NT2/D1 (cell line): ENCODE data around the gene TOX2.

Experiments
- DNase-seq: peaks from one replicate; pipeline ENCODE4 v3.0.0-alpha.2; 2011; ENCODE audit warnings: low read depth, low spot score
- H3K27me3 ChIP-seq: 2 replicates; pipeline ENCODE4 v1.6.0; 2011; ENCODE audit warnings: mild to moderate bottlenecking; ENCODE audit not compliant: insufficient read length, insufficient read depth
- H3K36me3 ChIP-seq: 2 replicates; pipeline ENCODE4 v1.6.1; 2011; ENCODE audit warnings: mild to moderate bottlenecking, low read length, mixed read lengths; ENCODE audit not compliant: insufficient read depth, insufficient read length
- H3K4me1 ChIP-seq: 2 replicates; pipeline ENCODE4 v1.5.1; 2011; ENCODE audit not compliant: insufficient read depth, insufficient read length
- H3K4me3 ChIP-seq: 2 replicates; pipeline ENCODE4 v1.5.1; 2011; ENCODE audit warnings: low read depth; ENCODE audit not compliant: insufficient read length
- H3K9ac ChIP-seq: 2 replicates; pipeline ENCODE4 v1.6.0; 2011; ENCODE audit warnings: low read depth; ENCODE audit not compliant: insufficient read length
- H3K9me3 ChIP-seq: 2 replicates; pipeline ENCODE4 v1.5.1; 2011; ENCODE audit warnings: mild to moderate bottlenecking, low read length; ENCODE audit not compliant: insufficient read depth
- SUZ12 ChIP-seq: IDR thresholded peaks from 2 replicates; pipeline ENCODE4 v1.6.1; 2011; ENCODE audit not compliant: insufficient read length, insufficient read depth; ENCODE audit errors: extremely low read depth
- YY1 ChIP-seq: IDR thresholded peaks from 2 replicates; pipeline ENCODE4 v1.6.1; 2011; ENCODE audit not compliant: insufficient read length, insufficient read depth
- ZNF274 ChIP-seq: IDR thresholded peaks from 2 replicates; pipeline ENCODE4 v1.6.1; 2011; ENCODE audit warnings: mild to moderate bottlenecking, low read depth, low read length

The TOX2 gene

GRCh38 chr20:44089987-44090674, 175.5 kb downstream of the TOX2 start:
- no peaks in the 10 kb centered on the region for H3K27me3 ChIP-seq
- TF ChIP-seq YY1 (no peak), SUZ12 (no peak), ZNF274 (no peak)
- H3K9me3 ChIP-seq: no peaks in the 10 kb centered on the region
- H3K36me3 ChIP-seq: no peaks in the 10 kb centered on the region
- no peak overlapping the region for H3K9ac ChIP-seq
- no peak for DNase-seq
- H3K4me3 ChIP-seq: no peak overlapping the region
- H3K4me1 ChIP-seq: peaks cover 2% of the 10 kb centered on the region

DNA sequence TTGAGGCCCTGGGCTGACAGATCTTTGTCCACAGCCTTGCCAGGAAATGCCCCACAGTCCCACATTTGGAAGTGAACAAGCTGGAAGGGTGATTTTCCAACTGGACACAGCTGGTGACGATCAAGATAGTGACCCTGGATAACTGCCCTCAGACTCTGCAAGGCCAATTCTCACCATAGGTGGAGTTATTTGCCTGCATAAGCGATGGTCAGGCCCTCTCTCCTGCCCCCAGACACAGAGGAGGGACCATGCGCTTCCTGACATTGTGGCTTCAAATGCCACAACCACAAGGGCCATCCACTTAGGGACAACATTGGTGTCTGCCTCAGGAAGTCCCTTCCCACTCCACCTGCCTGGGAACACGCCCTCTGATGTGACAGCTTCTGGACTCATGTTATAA, 176.4 kb downstream of the TOX2 start:
- no peaks in the 10 kb centered on the region for H3K27me3 ChIP-seq
- no peak for TF ChIP-seq ZNF274
- no peak for TF ChIP-seq SUZ12
- TF ChIP-seq YY1: no peak
- no peaks in the 10 kb centered on the region for H3K36me3 ChIP-seq
- H3K4me3 ChIP-seq: no peak overlapping the region
- H3K9me3 ChIP-seq: no peaks in the 10 kb centered on the region
- DNase-seq: no peak
- H3K4me1 ChIP-seq: peaks cover 2% of the 10 kb centered on the region
- H3K9ac ChIP-seq: no peak overlapping the region

DNA sequence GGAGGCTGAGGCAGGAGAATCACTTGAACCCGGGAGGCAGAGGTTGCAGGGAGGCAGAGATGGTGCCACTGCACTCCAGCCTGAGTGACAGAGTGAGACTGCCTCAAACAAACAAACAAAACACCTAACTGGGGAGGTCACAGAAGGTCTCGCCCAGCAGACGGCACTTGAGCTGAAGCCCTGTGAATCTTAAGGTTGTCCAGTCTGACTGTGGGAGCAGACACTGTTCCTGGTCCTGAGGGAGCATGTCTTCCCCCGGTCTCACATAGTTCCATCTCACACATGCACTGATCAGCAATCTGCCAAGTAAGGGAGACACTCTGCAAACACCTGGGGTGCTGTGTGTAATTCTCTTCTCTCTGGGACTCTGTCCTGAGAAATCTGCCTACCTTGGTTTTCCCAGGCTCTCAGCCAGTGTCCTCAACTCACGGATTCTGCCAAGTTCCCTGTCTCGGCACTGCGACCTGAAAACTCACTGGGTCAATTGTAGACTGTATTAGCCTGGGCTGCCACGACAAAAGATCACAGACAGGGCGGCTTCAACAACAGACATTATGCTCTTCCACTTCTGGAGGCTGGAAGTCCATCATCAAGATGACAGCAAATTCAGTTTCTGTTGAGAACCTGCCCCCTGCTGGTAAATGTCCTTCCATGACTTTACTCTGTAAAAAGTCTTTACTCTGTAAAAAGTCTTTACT, 178.0 kb downstream of the TOX2 start:
- Histone ChIP-seq H3K4me1 (no peaks in the 10 kb centered on the region), H3K4me3 (no peak overlapping the region), H3K27me3 (no peaks in the 10 kb centered on the region), H3K9ac (peak overlapping the region; percentile 11), H3K9me3 (no peaks in the 10 kb centered on the region), H3K36me3 (no peaks in the 10 kb centered on the region)
- TF ChIP-seq YY1: no peak
- TF ChIP-seq ZNF274: no peak
- no peak for TF ChIP-seq SUZ12
- peak; percentile 51 for DNase-seq

GRCh38 chr20:44093249-44093582, 178.6 kb downstream of the TOX2 start:
- Histone ChIP-seq H3K4me3 (no peak overlapping the region), H3K27me3 (no peaks in the 10 kb centered on the region), H3K9ac (no peak overlapping the region), H3K4me1 (no peaks in the 10 kb centered on the region), H3K36me3 (no peaks in the 10 kb centered on the region), H3K9me3 (no peaks in the 10 kb centered on the region)
- no peak for DNase-seq
- TF ChIP-seq YY1 (no peak), ZNF274 (no peak), SUZ12 (no peak)

DNA sequence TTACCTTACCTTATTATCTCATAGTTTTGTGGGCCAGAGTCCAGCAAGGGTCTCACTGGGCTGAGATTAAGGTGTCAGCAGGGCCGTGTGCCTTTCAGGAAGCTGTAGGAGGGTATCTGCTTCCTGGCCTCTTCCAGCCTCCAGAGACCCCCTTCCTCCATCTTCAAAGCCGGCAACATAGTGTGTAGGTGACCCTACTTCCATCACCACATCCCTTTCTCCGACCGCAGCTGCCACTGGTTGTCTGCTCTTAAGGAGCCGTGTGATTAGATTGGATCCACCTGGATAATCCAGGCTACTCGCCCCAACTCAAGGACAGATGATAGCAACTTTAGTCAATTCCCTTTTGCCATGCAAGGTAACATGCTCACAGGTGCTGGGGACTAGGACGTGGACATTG, 181.2 kb downstream of the TOX2 start:
- no peak for DNase-seq
- H3K27me3 ChIP-seq: no peaks in the 10 kb centered on the region
- no peak overlapping the region for H3K4me3 ChIP-seq
- no peaks in the 10 kb centered on the region for H3K9me3 ChIP-seq
- TF ChIP-seq YY1 (no peak), ZNF274 (no peak), SUZ12 (no peak)
- no peaks in the 10 kb centered on the region for H3K4me1 ChIP-seq
- no peak overlapping the region for H3K9ac ChIP-seq
- H3K36me3 ChIP-seq: no peaks in the 10 kb centered on the region

DNA sequence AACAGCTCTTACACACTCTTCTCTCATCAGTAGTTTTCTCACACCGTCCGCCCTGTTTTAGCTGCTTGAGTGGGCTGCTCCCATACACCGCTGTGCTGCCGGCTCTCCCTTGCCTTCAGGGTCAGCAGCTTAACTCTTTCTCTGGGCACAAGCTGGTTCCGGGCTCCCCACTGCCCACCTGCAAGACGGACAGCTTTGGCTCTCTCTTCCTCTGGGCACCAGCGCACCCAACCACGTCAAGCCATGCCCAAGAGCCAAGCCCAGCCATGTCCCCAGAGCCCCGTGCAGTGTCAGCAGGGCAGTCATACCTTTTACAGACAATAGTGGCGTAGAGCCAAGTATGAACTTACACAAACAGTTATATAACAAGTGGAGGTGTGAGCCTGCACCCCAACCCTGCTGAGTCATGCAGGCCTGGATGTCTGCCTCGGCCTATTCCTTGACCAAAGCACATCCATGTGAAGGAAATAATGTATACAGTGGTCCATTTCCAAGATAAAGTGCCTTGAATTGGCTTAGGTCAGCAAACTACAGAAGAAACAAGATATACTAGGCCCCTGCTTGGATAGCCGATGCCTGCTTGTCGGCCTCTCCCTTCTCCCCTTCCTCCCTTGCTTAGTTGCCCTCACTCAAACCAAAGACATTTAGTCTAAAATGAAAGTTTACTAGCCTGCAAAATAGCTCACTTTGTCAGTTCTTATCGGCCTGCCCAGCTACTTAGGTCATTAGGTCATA, 183.0 kb downstream of the TOX2 start:
- Histone ChIP-seq H3K4me3 (no peak overlapping the region), H3K27me3 (no peaks in the 10 kb centered on the region), H3K36me3 (no peaks in the 10 kb centered on the region), H3K9ac (no peak overlapping the region), H3K4me1 (no peaks in the 10 kb centered on the region), H3K9me3 (peaks cover 7% of the 10 kb centered on the region; the same call in 1 of the 2 replicates)
- TF ChIP-seq ZNF274 (no peak), SUZ12 (no peak), YY1 (no peak)
- DNase-seq: no peak

GRCh38 chr20:44098256-44098630, 183.6 kb downstream of the TOX2 start:
- no peak for DNase-seq
- Histone ChIP-seq H3K36me3 (no peaks in the 10 kb centered on the region), H3K9ac (no peak overlapping the region), H3K27me3 (no peaks in the 10 kb centered on the region), H3K9me3 (peaks cover 9% of the 10 kb centered on the region; the same call in 1 of the 2 replicates), H3K4me1 (no peaks in the 10 kb centered on the region), H3K4me3 (no peak overlapping the region)
- TF ChIP-seq YY1 (no peak), SUZ12 (no peak), ZNF274 (no peak)
